ENCODE measurements around the gene SERINC5.
"Not testable (repeated sequence)": the region's sequence is repeated elsewhere in the genome, so short reads cannot be mapped to it uniquely, and the experiment has no call there.

The SERINC5 gene

GRCh38 chr5:80255811-80256712 is at the start of gene SERINC5:
Gene SERINC5, minus strand, starts transcription at chr5:80256048. Its CDS starts 126 bp downstream, at chr5:80255922.
- peak; percentile 61 to 84 (median 70) for DNase-seq

- DNase-seq: no peak
Observed at GRCh38 chr5:80302636-80303035, 46.8 kb upstream of the SERINC5 start.

DNA sequence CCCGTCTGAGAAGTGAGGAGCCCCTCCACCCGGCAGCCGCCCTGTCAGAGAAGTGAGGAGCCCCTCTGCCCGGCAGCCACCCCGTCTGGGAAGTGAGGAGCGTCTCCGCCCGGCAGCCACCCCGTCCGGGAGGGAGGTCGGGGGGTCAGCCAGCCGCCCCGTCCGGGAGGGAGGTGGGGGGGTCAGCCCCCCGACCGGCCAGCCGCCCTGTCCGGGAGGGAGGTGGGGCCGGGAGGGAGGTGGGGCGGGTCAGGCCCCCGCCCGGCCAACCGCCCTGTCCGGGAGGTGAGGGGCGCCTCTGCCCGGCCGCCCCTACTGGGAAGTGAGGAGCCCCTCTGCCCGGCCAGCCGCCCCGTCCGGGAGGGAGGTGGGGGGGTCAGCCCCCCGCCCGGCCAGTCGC is 45.5 kb upstream of the SERINC5 start:
- DNase-seq: not testable (repeated sequence)

GRCh38 chr5:80300796-80301195 is 44.9 kb upstream of the SERINC5 start:
- DNase-seq: not testable (repeated sequence)

- DNase-seq: no peak
Observed at GRCh38 chr5:80300125-80300524, 44.3 kb upstream of the SERINC5 start.

DNA sequence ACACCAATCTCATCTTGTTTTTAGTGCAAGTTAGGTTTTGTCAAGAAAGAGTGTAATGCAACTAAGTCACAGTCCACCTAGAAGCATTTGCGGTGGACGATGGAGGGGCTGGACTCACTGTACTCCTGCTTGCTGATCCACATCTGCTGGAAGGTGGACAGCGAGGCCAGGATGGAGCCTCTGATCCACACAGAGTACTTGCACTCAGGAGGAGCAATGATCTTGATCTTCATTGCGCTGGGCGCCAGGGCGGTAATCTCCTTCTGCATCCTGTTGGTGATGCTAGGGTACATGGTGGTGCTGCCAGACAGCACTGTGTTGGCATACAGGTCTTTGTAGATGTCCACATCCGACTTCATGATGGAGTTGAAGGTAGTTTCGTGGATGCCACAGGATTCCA is 43.8 kb upstream of the SERINC5 start:
- DNase-seq: no peak

DNA sequence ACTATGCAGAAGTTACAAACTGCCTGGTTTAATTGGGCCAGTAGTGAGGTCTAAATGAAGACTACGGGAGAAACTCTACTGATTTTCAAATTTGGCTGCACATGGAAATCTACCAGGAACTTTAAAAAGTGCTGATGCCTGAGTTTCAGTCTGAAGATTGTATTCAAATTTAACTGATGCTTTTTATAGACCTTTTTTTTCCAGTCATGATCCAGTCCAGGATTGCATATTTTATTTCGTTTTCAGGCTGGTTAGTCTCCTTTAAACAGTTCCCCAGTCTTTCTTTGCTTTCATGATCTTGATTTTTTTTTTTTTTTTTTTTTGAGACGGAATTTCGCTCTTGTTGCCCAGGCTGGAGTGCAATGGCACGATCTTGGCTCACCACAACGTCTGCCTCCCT is 40.3 kb upstream of the SERINC5 start:
- no peak for DNase-seq

DNA sequence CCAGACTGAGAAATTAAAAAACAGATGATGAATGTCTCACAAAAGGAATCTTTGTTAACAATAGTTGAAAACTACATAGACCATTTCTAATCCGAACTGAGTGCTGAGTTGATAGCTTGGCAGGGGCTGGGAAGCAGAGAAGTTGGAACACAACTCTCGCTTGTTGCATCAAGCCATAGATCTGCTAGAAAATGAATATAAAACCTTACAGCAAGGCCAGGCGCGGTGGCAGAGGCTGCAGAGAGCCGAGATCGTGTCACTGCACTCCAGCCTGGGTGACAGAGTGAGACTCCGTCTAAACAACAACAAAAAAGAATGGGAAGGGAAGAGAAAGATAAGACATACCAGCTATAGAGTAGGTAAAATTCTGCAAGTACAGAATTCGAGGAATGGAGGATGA is 35.9 kb upstream of the SERINC5 start:
- DNase-seq: no peak

GRCh38 chr5:80289320-80289719 is 33.5 kb upstream of the SERINC5 start:
- DNase-seq: no peak

- DNase-seq: no peak
Observed at GRCh38 chr5:80288177-80288576, 32.3 kb upstream of the SERINC5 start.

- DNase-seq: no peak
Observed at GRCh38 chr5:80284720-80285119, 28.9 kb upstream of the SERINC5 start.

DNA sequence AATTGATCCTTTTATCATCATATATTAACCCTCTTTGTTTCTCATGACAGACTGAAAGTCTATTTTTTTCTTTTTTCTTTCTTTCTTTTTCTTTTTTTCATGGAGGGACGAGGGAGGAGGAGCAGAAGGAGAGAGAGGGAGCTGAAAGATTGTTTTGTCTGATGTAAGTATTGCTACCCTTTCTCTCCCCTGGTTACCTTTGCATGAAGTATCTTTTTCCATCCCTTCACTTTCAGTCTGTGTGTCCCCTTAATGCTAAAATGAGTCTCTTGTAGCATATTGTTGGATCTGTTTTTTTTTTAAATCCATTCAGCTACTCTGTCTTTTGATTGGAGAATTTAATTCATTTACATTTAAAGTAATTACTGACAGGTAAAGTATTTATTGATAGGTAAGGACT is 27.5 kb upstream of the SERINC5 start:
- DNase-seq: no peak

DNA sequence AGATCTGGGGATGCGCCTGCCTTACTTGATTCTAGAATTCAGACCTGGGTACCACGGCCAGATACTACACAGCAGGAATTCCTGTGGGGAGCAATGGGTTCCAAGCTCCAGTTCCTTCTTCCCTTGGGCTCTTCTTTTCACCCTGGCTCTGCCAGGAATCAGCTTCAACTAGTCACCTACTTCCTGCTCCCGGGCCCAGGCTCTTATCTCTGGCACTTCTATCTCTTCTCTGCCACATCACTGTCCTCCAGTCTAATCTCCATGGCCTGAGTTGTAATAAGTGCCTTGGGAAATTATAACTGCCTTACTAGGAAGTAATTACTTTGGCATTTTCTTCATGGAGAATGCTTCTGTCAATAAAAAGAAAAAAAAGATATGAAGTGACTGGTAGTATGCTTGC is 26.2 kb upstream of the SERINC5 start:
- DNase-seq: no peak

DNA sequence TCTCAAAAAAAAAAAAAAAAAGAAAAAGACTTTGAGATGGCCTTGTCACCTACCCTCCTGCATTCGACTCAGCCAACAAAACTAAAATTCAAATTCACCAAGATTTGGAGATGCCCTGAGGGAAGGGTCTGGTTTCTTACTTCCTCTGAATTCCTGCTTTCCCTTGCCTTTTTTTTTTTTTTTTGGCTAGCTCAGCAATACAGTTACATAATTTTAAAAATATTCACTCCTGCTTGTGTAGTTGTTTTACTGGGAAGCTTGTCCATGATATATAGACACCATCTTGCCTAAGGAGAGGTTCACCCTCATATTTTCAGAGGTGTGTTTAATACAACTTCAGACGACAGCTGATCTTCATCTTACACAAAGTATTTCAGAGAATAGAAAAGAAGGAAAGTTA is 21.3 kb upstream of the SERINC5 start:
- DNase-seq: no peak

GRCh38 chr5:80276186-80276585 is 20.3 kb upstream of the SERINC5 start:
- no peak for DNase-seq

DNA sequence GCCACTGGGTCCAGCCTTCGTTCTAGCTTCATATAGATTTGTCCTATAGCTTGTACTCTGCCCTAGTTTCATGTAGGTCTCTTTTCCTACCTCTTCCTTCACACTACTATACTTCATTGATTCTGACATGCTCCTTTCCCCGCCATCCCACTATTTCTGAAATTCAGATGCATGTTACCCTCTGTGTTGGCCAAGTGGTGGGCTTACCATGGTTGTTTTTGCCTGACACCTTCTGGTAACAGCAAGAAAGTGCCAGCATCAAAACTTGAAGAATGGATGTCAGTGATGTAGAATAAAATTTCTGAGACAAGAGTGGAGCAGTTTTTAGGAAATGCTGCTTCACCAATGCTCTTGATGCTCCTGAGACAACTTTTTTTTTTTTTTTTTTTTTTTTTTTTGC is 19.5 kb upstream of the SERINC5 start:
- DNase-seq: no peak

GRCh38 chr5:80270543-80270942 is 14.7 kb upstream of the SERINC5 start:
- not testable (repeated sequence) for DNase-seq

DNA sequence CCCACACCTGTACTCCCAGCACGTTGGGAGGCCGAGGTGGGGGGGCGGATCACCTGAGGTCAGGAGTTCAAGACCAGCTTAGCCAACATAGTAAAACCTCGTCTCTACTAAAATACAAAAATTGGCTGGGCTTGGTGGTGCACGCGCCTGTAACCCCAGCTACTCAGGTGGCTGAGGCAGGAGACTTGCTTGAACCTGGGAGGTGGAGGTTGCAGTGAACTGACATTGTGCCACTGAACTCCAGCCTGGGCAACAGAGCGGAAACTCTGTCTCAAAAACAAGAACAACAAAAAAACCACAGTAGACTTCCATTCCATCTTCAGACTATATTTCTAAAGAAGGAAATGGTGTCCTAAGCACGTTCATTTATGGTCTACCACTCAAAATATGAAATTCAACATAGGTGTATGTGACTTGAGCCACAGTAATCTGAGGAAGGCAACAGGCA is 14.2 kb upstream of the SERINC5 start:
- DNase-seq: peak in 2 of 4 experiments; percentile 6 to 18

GRCh38 chr5:80268916-80269315 is 13.1 kb upstream of the SERINC5 start:
- DNase-seq: no peak

DNA sequence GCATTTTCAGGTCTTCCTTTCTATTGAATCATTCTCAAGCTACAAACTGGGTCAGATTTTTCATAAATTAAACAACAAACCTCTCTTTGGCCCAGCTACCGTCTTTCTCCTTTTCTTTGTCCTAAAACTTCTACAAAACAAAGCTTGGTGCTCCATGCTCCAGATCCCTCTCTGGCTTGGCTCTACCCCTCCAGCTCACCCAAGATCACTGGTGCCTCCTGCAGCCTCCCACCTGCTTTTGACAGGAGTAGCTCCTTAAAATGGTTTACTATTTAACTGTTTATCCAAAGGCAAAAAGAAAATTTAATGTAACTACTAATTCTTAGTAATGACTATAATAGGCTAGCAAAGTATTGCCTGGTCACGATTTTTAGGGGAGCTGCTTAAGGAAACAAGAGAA is 10.7 kb upstream of the SERINC5 start:
- no peak for DNase-seq

DNA sequence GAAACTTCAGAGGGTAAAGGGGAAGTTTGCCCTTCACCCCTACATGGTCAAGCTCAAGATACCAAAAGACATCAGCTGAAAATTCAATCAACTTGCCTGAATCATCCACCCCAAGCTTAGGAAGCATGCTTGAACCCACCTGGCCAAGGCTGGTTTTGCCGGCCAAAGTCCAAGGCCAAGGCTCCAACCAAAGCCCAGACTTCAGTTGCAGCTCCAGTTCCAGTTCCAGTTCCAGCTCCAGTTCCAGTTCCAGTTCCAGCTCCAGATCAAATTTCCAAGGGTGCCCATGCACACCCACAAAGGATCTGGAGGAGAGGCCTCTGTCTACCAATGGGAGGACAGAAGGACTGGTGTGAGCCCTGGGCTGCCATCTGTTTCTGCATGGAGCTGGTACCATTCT is 4.6 kb upstream of the SERINC5 start:
- no peak for DNase-seq

DNA sequence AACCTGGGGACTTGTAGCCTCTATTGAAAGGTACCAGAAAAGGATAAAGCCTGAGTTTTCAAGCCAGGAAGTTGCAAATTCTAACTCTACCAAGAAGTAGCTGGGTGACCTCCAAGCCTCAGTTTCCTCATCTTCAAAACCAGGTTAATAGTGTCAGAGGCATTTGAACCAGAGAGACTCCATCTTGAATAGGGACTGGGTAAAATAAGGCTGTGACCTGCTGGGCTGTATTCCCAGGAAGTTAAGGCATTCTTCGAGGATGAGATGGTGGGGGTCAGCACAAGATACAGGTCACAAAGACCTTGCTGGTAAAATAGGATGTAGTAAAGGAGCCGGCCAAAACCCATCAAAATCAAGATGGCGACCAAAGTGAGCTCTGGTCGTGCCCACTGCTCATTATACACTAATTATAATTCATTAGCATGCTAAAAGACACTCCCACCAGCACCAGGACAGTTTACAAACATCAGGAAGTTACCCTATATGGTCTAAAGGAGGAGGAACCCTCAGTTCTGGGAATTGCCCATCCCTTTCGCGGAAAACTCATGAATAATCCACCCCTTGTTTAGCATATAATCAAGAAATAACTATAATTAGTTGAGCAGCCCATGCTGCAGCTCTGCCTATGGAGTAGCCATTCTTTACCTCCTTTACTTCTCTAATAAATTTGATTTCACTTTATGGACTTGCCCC is 3.8 kb upstream of the SERINC5 start:
- DNase-seq: no peak

DNA sequence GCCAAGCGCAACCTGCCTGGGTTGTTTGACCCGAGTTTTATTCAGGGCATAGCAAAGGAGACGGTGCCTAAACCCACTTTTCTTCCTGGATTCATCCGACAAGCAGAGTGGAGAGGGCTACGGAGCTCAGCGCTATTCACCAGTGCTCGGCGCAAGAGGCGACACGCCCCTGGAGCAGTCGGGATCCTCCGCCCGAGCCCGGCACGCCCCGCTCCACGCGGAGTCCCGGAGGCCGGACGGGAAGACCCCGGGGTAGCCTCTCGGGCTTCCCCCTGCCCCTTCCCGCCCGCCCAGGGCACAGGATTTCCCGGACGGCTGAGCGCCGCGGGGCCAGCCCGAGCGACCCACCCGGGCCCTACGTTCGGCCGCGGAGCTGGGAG is 427 bp downstream of the SERINC5 start:
- peak in 2 of 4 experiments; percentile 16 to 49 for DNase-seq

GRCh38 chr5:80254767-80255430 is 949 bp downstream of the SERINC5 start:
- DNase-seq: no peak

Measured in activated naive CD4-positive, alpha-beta T cell (primary cell).